Measurements from ENCODE around the gene IFNAR1. TPM values are rescaled to one million over a fixed set of nuclear protein-coding genes. Genes with fewer than 3 reads are reported as not detected.

IFNAR1 gene
- total and polyA plus RNA-seq, 2 donors (not counting 1 experiment from before 2014, with no cell fraction given), result 14.8 to 55.7 TPM

DNA sequence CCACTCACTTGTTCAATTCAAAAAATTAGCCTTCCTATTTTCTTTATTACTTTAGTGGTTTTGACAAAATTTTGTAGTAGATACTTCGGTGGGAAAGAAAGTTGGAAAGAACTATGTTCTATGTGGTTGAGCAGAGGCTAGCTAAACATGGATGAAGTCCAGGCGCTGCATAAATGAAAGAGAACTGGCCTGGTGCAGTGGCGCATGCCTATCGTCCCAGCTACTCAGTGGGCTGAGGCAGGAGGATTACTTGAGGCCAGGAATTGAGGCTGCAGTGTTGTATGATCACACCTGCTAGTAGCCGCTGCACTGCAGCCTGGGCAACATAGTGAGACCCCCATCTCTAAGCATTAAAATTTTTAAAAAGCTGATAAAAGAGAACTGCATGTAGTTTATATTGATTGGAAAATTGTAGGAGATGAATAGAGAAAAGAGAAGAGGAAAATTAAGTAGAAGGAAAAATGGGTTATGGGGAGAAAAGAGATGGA lies 21.0 kb downstream of the IFNAR1 start:
- no peak for DNase-seq
- no peak for TF ChIP-seq EZH2 (IDR thresholded peaks at IDR 0.05; ENCODE audit: borderline replicate concordance, insufficient read depth, low read depth, low read length, poor library complexity, severe bottlenecking)
- TF ChIP-seq, protein P1, sequence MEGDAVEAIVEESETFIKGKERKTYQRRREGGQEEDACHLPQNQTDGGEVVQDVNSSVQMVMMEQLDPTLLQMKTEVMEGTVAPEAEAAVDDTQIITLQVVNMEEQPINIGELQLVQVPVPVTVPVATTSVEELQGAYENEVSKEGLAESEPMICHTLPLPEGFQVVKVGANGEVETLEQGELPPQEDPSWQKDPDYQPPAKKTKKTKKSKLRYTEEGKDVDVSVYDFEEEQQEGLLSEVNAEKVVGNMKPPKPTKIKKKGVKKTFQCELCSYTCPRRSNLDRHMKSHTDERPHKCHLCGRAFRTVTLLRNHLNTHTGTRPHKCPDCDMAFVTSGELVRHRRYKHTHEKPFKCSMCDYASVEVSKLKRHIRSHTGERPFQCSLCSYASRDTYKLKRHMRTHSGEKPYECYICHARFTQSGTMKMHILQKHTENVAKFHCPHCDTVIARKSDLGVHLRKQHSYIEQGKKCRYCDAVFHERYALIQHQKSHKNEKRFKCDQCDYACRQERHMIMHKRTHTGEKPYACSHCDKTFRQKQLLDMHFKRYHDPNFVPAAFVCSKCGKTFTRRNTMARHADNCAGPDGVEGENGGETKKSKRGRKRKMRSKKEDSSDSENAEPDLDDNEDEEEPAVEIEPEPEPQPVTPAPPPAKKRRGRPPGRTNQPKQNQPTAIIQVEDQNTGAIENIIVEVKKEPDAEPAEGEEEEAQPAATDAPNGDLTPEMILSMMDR (IDR thresholded peaks at IDR 0.05), result no peak
- ChIA-PET CTCF (interaction anchor here (0.6 to 6.3 kb wide), 5 partner anchors 15 to 150 kb away, joined by 3 to 39 read pairs (median 4); no protein-coding TSS in a partner anchor), POLR2A (interaction anchor here (0.5 kb wide), 1 partner anchor 43 kb away, joined by 4 read pairs; no protein-coding TSS in a partner anchor)
- Histone ChIP-seq H3K4me1 (ENCODE audit: control insufficient read depth in 2 of 2, insufficient read depth in 2 of 2, low read length in 2 of 2) (peaks cover 8 to 10% of the 10 kb centered on the region in 2 donors), H3K4me2 (replicated peaks; ENCODE audit: low read depth, low read length, poor library complexity, severe bottlenecking) (no peak overlapping the region), H3K79me2 (ENCODE audit: control insufficient read depth, insufficient read depth, low read length) (peaks cover 66% of the 10 kb centered on the region), H3K9ac (ENCODE audit: low read length) (no peak overlapping the region), H2AFZ (ENCODE audit: insufficient read depth, low read depth, low read length, poor library complexity, severe bottlenecking) (no peak overlapping the region), H4K20me1 (ENCODE audit: control insufficient read depth, insufficient read depth, low read length, poor library complexity, severe bottlenecking) (peaks cover 5% of the 10 kb centered on the region), H3K4me3 (ENCODE audit: control extremely low read depth in 1 of 5, extremely low read depth in 1 of 5, insufficient read depth in 1 of 5, low read depth in 2 of 5, low read length in 4 of 5) (no peak overlapping the region), H3K36me3 (replicated peaks in 1 of 2; ENCODE audit: control extremely low read depth in 1 of 2, control insufficient read depth in 1 of 2, extremely low read depth in 1 of 2, insufficient read depth in 2 of 2, low read length in 1 of 2) (peaks cover 15 to 91% of the 10 kb centered on the region in 2 experiments), H3K27ac (ENCODE audit: low read length in 2 of 2) (peak overlapping the region in 1 of 2 donors; percentile 30), H3K27me3 (replicated peaks in 1 of 4; ENCODE audit: control extremely low read depth in 1 of 4, control insufficient read depth in 3 of 4, insufficient read depth in 4 of 4, low read length in 3 of 4) (no peaks in the 10 kb centered on the region), H3K9me3 (ENCODE audit: control extremely low read depth in 1 of 3, control insufficient read depth in 2 of 3, insufficient read depth in 1 of 3, low read length in 2 of 3) (no peaks in the 10 kb centered on the region)
- H3K27me3 Mint-ChIP-seq, result no peaks in the 10 kb centered on the region
- H3K9me3 Mint-ChIP-seq (ENCODE audit: insufficient read depth), result no peaks in the 10 kb centered on the region
- H3K4me1 Mint-ChIP-seq, result peaks cover 18% of the 10 kb centered on the region
- no peak for ATAC-seq (ENCODE audit: low read depth)
- H3K27ac Mint-ChIP-seq, result peak overlapping the region; percentile 17
- no peak overlapping the region for H3K4me3 Mint-ChIP-seq
- WGBS (ENCODE audit: insufficient coverage), result 100% methylated on average over 3 of the region's 5 CpGs
- intact Hi-C loops (cut with micrococcal nuclease), result loop anchor here (2.0 kb wide), 1 partner anchor 13 kb away; no protein-coding TSS in a partner anchor

DNA sequence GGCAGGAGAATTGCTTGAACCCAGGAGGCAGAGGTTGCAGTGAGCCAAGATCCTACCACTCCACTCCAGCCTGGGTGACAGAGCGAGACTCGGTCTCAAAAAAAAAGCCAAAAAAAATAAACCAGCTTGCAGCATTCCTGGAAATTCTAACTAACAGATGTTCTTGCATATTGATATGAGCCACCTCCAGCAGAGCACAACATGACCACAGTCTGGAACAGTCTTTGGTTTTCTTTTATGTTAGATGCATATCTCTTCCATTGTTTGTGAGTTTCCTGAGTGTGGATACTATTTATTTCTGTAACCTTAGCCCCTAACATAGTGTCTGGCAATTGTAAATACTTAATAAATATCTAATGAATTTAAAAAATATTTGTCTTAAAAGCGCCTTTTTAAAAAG lies 23.9 kb downstream of the IFNAR1 start:
- H3K27ac Mint-ChIP-seq, result no peak overlapping the region
- WGBS (ENCODE audit: insufficient coverage), result no CpG with 5 or more reads among the region's 3 CpGs
- intact Hi-C loops (cut with micrococcal nuclease), result no loop called here

More for the DNA sequence above, 23.9 kb downstream of the IFNAR1 start:
- no peak overlapping the region for H2AFZ ChIP-seq (ENCODE audit: insufficient read depth, low read depth, low read length, poor library complexity, severe bottlenecking)
- H3K4me1 ChIP-seq (ENCODE audit: control insufficient read depth in 2 of 2, insufficient read depth in 2 of 2, low read length in 2 of 2), result peaks cover 10% of the 10 kb centered on the region in 2 donors
- TF ChIP-seq, protein P1 (IDR thresholded peaks at IDR 0.05), result no peak
- POLR2A ChIA-PET, result no interaction called here
- DNase-seq (no peak), ATAC-seq (ENCODE audit: low read depth) (no peak)
- H3K36me3 ChIP-seq (replicated peaks in 1 of 2; ENCODE audit: control extremely low read depth in 1 of 2, control insufficient read depth in 1 of 2, extremely low read depth in 1 of 2, insufficient read depth in 2 of 2, low read length in 1 of 2), result peaks cover 16 to 85% of the 10 kb centered on the region in 2 experiments
- H4K20me1 ChIP-seq (ENCODE audit: control insufficient read depth, insufficient read depth, low read length, poor library complexity, severe bottlenecking), result peaks cover 5% of the 10 kb centered on the region
- H3K9ac ChIP-seq (ENCODE audit: low read length), result no peak overlapping the region
- no peak overlapping the region for H3K27ac ChIP-seq (ENCODE audit: low read length in 2 of 2)
- H3K4me2 ChIP-seq (replicated peaks; ENCODE audit: low read depth, low read length, poor library complexity, severe bottlenecking), result no peak overlapping the region
- Mint-ChIP-seq H3K9me3 (ENCODE audit: insufficient read depth) (no peaks in the 10 kb centered on the region), H3K27me3 (no peaks in the 10 kb centered on the region), H3K4me1 (peaks cover 13% of the 10 kb centered on the region), H3K4me3 (no peak overlapping the region)
- CTCF ChIA-PET, result interaction anchor here (0.6 to 6.3 kb wide), 7 partner anchors 12 to 151 kb away, joined by 3 to 39 read pairs (median 4); no protein-coding TSS in a partner anchor
- peaks cover 48% of the 10 kb centered on the region for H3K79me2 ChIP-seq (ENCODE audit: control insufficient read depth, insufficient read depth, low read length)
- H3K27me3 ChIP-seq (replicated peaks in 1 of 4; ENCODE audit: control extremely low read depth in 1 of 4, control insufficient read depth in 3 of 4, insufficient read depth in 4 of 4, low read length in 3 of 4), result no peaks in the 10 kb centered on the region
- no peaks in the 10 kb centered on the region for H3K9me3 ChIP-seq (ENCODE audit: control extremely low read depth in 1 of 3, control insufficient read depth in 2 of 3, insufficient read depth in 1 of 3, low read length in 2 of 3)
- H3K4me3 ChIP-seq (ENCODE audit: control extremely low read depth in 1 of 5, extremely low read depth in 1 of 5, insufficient read depth in 1 of 5, low read depth in 2 of 5, low read length in 4 of 5), result no peak overlapping the region
